Esophagus squamous epithelium (tissue), 4 donors: Measurements from ENCODE around the gene TCF12.

Source experiments
- CTCF ChIP-seq, 6 experiments: fragments of 450-650 bp in 4 of 6; fragments of 200-600 bp in 2 of 6; sonication (generic) in 2 of 6; IDR thresholded peaks; one replicate each; pipeline ENCODE4 v1.5.1; 2016 to 2019; ENCODE audit warnings: antibody characterized with exemption in 6 of 6, mild to moderate bottlenecking in 4 of 6, moderate library complexity in 4 of 6
- POLR2A ChIP-seq, 4 donors: fragments of 450-650 bp; IDR thresholded peaks; one replicate each; pipeline ENCODE4 v1.6.1; 2017; ENCODE audit warnings: antibody characterized with exemption in 4 of 4, mild to moderate bottlenecking in 4 of 4, moderate library complexity in 3 of 4

- no peak for TF ChIP-seq POLR2A (IDR thresholded peaks at IDR 0.05)
- no peak for TF ChIP-seq CTCF (IDR thresholded peaks at IDR 0.05)
Measured at GRCh38 chr15:57167821-57168395, 249.5 kb downstream of the TCF12 start.
